A549 treated with ZK216348 at 1 μM for 4 hours (cell line): ENCODE measurements around the gene IL1F10. TPM values are rescaled to one million over a fixed set of nuclear protein-coding genes. Genes with fewer than 3 reads are reported as not detected.

ENCODE experiments used
- total RNA-seq: library from RNA; stranded (reverse); fragments of 200-300 nt; extraction: Qiagen RNA extraction; gene quantifications from 5 replicates; pipeline ENCODE4 v1.2.3, GENCODE V29; 2022; ENCODE audit warnings: low read depth

Gene IL1F10
- not detected in 5 replicates for total RNA-seq

DNA sequence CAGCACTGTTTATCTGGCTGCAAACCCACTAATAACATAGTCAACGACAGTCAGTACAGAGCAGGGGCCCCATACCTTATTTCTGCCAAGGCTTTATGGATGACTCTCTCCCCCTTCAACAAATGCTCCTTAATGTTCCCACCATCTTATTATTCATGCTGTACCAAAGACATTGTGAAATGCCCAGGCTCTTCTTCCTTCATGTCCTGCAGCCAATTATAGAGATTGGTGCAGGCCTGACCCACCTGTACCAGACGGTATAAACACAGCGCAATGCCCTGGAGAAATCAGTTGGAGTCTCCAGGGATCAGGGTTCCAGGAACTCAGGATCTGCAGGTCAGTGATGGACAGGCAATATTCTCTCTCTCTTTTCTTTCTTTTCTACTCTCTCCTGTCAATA lies at the start of gene IL1F10:
Gene IL1F10, plus strand, starts transcription at position 290 of the 400 bp plus-strand sequence. CDS start 4,769 bp downstream, outside the sequence.

DNA sequence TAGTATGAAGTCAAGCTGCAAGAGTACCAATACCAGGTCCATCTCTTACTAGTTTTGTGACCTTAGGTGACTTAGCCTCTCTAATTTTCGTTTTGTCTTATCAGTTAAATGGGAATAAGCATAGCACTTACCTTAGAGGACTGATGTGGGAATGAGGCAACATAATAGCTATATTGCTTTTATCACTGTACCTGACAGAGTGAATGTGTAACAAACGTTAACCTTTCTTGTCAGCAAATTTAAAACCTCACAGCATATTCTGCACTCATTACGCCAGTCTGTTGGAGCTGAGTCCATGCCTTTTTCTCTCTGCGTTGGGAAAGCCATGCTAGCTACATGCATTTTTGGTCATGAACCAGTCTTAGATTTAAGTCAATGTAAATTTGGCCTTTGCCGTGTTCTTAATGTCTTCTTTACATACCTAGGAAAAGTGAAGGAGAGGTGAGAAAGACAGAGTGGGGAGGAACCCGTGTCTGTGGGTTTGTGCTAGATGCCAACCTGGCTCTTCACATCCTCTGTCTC lies 15.3 kb upstream of the IL1F10 start, which contains the start of gene IL36B:
Gene IL36B, minus strand, starts transcription at position 472 of the 522 bp plus-strand sequence.

DNA sequence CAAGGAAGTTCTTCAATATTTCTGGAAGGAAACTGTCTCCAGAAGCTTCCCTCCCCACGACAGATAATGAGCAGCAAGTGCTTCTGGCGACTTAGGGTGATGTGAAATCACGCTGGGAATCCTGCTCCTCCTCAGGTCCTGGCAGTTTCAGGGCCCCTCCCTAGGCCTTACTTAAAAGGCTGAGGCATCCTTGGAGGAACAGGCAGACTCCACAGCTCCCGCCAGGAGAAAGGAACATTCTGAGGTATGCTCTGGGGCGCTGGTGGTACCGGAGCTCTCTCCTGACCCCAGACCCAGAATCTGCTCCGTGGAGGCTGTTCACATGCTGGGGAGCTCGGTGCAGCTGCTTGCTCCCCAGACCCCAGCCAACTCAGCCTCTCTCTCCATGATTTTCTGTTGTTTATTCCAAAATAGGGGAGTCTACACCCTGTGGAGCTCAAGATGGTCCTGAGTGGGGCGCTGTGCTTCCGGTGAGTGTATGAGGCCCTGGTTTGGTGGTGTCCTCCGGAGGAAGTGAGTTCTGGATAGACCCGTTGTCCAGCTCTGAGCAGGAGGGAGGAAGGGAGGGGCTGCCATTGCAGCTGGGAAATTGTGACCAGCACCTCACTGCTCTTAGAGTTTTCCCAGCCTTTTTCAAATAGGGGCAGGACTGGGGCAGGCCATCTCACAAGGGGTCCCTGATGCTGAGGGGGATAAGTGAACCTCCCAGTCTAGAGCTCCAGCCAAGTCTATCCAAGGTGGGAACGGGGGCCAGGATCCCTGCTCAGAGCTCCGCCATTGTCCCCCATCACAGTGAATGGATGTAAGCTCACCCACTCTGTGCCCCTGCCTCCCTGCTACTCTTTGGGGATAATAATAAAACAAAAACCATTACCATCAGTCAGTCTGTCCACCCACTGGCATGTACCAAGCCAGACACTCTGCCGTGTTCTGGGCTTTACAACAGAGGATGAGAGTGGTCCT lies 8.5 kb upstream of the IL1F10 start, which contains the start of gene IL36RN:
Gene IL36RN, plus strand, starts transcription at position 201 of the 963 bp plus-strand sequence. Its CDS starts 241 bp downstream, at position 442.

Other genes with a start within 250 kb of the IL1F10 start
- 0.22 to 0.33 TPM in 2 of 5 replicates, not detected in the others for gene IL1B, start 231.2 kb upstream of the IL1F10 start, total RNA-seq
- not detected in 5 replicates for gene IL37, start 156.8 kb upstream of the IL1F10 start, total RNA-seq
- not detected in 5 replicates for gene IL36G, start 90.0 kb upstream of the IL1F10 start, total RNA-seq
- gene IL36A, start 62.5 kb upstream of the IL1F10 start, total RNA-seq: not detected in 5 replicates
- 0.15 to 0.37 TPM in 2 of 5 replicates, not detected in the others for gene IL36B, start 15.1 kb upstream of the IL1F10 start, total RNA-seq
- gene IL36RN, start 8.8 kb upstream of the IL1F10 start, total RNA-seq: 0.06 to 0.13 TPM in 2 of 5 replicates, not detected in the others
- 0.15 to 0.94 TPM (median 0.33 TPM) in 5 replicates for gene IL1RN, start 59.6 kb downstream of the IL1F10 start, total RNA-seq
- gene PSD4, start 106.0 kb downstream of the IL1F10 start, total RNA-seq: 8.0 to 12.9 TPM (median 10.9 TPM) in 5 replicates
- gene PAX8, start 211.0 kb downstream of the IL1F10 start, total RNA-seq: 0.49 to 1.5 TPM (median 1.0 TPM) in 5 replicates